ENCODE measurements around the gene CPEB4. TPM values are rescaled to one million over a fixed set of nuclear protein-coding genes. Genes with fewer than 3 reads are reported as not detected.

The CPEB4 gene
- total and polyA plus RNA-seq, 2 of the 8 experiments (the other 6 are each of a cell fraction or from before 2014, with no cell fraction given) = 8.4 to 13.4 TPM

DNA sequence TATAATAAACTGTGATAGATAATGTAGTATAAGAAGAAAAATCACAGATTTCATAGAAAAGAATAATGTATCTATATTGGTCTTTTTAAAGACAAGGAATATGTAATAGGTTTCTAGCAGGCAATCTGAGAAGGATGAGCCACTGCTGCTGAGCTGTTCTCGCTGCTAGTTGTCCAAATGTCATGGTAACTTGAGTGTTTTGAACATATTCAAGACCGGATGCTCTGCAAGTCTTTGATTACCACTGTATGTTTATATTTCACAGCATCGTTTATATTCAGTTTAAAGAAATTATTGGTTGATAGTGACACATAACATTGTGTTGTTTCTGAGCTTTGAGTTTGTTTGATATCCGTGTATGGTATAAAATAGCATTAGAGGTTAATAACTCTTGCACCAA, 110.4 kb downstream of the CPEB4 start:
- ChIA-PET CTCF (ENCODE audit: partially characterized antibody) (interaction anchor here (1.0 to 1.7 kb wide), 3 partner anchors 12 to 313 kb away, joined by 3 to 4 read pairs (median 4); partner anchors contain the start of gene NSG2), POLR2A (ENCODE audit: partially characterized antibody) (no interaction called here)
- no peaks in the 10 kb centered on the region for H3K9me3 ChIP-seq (ENCODE audit: insufficient read depth in 2 of 2, low read depth in 1 of 2, low read length in 1 of 2)
- no peak overlapping the region for H3K14ac ChIP-seq (ENCODE audit: insufficient read length)
- no peak overlapping the region for H2AK5ac ChIP-seq (ENCODE audit: low read depth, low read length)
- H3K23me2 ChIP-seq (ENCODE audit: low read depth, low read length) = no peaks in the 10 kb centered on the region; the same call in 1 of the 2 replicates
- no peak overlapping the region for H3K23ac ChIP-seq (ENCODE audit: insufficient read length)
- H4K5ac ChIP-seq (ENCODE audit: insufficient read length, low read depth, low read length) = no peak overlapping the region
- no peak overlapping the region for H3K4me2 ChIP-seq (ENCODE audit: insufficient read depth in 1 of 2, low read depth in 2 of 2, low read length in 2 of 2)
- H2BK20ac ChIP-seq (ENCODE audit: low read length) = no peak overlapping the region
- H3K9ac ChIP-seq (replicated peaks in 1 of 4; ENCODE audit: extremely low read depth in 1 of 4, low read depth in 3 of 4, low read length in 3 of 4) = no peak overlapping the region
- no peak overlapping the region for H4K91ac ChIP-seq (replicated peaks; ENCODE audit: insufficient read length, low read length)
- no peaks in the 10 kb centered on the region for H4K20me1 ChIP-seq (replicated peaks in 1 of 2; ENCODE audit: control insufficient read depth in 1 of 2, insufficient read depth in 2 of 2, low read length in 2 of 2)
- H3K56ac ChIP-seq (replicated peaks; ENCODE audit: insufficient read length, low read depth, low read length) = no peak overlapping the region
- no peak overlapping the region for H3K4ac ChIP-seq (replicated peaks; ENCODE audit: insufficient read length, low read depth, low read length)
- H2BK120ac ChIP-seq (replicated peaks; ENCODE audit: low read depth, low read length) = no peak overlapping the region
- H4K8ac ChIP-seq (ENCODE audit: extremely low read depth, insufficient read depth, low read length) = no peak overlapping the region
- no peak overlapping the region for H3K18ac ChIP-seq (ENCODE audit: extremely low read depth, low read length)
- no peak for TF ChIP-seq NRF1 (IDR thresholded peaks at IDR 0.05; ENCODE audit: low read depth, low read length)
- no peak for TF ChIP-seq EZH2 (IDR thresholded peaks at IDR 0.05; ENCODE audit: low read depth, low read length, severe bottlenecking)
- TF ChIP-seq PHF8 (conservative IDR thresholded peaks at IDR 0.05; ENCODE audit: low read depth, low read length) = no peak
- no peak for TF ChIP-seq NANOG (IDR thresholded peaks at IDR 0.05; ENCODE audit: insufficient read depth, low read depth, low read length, poor library complexity, severe bottlenecking)
- no peak for TF ChIP-seq TEAD4 (IDR thresholded peaks at IDR 0.05; ENCODE audit: low read depth, low read length)
- TF ChIP-seq RXRA (IDR thresholded peaks at IDR 0.05; ENCODE audit: insufficient read depth, low read depth, low read length) = no peak
- no peak for TF ChIP-seq TBP (IDR thresholded peaks at IDR 0.05; ENCODE audit: low read depth, low read length)
- no peak for TF ChIP-seq CREB1 (IDR thresholded peaks at IDR 0.05)
- no peak for TF ChIP-seq CBX5 (IDR thresholded peaks at IDR 0.05; ENCODE audit: low read depth, low read length)
- H2BK15ac ChIP-seq (ENCODE audit: low read length) = no peak overlapping the region
- H3K4me3 ChIP-seq (ENCODE audit: extremely low read depth in 1 of 4, insufficient read depth in 2 of 4, low read depth in 3 of 4, low read length in 4 of 4) = no peak overlapping the region
- no peaks in the 10 kb centered on the region for H3K79me2 ChIP-seq (ENCODE audit: control insufficient read depth in 1 of 2, insufficient read depth in 2 of 2, low read length in 2 of 2)
- H2BK5ac ChIP-seq (ENCODE audit: low read depth, low read length) = no peak overlapping the region
- FAIRE-seq (no peak), DNase-seq (ENCODE audit: low read depth in 1 of 2, low spot score in 2 of 2) (no peak)
- H3K27me3 ChIP-seq (replicated peaks in 1 of 4; ENCODE audit: control insufficient read depth in 3 of 4, extremely low read depth in 1 of 4, insufficient read depth in 3 of 4, low read length in 3 of 4) = no peaks in the 10 kb centered on the region; a peak in 1 of 7 replicates
- no peak overlapping the region for H2BK12ac ChIP-seq (ENCODE audit: low read depth, low read length)
- H3K79me1 ChIP-seq (ENCODE audit: low read depth, low read length) = no peaks in the 10 kb centered on the region
- WGBS, 2 experiments (ENCODE audit: extremely low coverage in 1 of 2, insufficient coverage in 1 of 2, insufficient read length in 1 of 2, insufficient replicate concordance in 2 of 2, low coverage in 1 of 2, low lambda C conversion rate in 2 of 2, missing lambda C conversion rate in 1 of 2) = 86% methylated on average over 4 of the region's 4 CpGs; no CpG with 5 or more reads in 1 of the 2 experiments
- H3K4me1 ChIP-seq (replicated peaks in 1 of 4; ENCODE audit: control insufficient read depth in 3 of 4, insufficient read depth in 4 of 4, low read length in 3 of 4) = no peaks in the 10 kb centered on the region
- no peaks in the 10 kb centered on the region for H3K36me3 ChIP-seq (ENCODE audit: control insufficient read depth in 2 of 4, insufficient read depth in 4 of 4, low read length in 3 of 4)
- H2AFZ ChIP-seq (ENCODE audit: low read length) = no peak overlapping the region
- H3K27ac ChIP-seq (ENCODE audit: low read depth, low read length) = no peak overlapping the region

Measured in H1 (cell line).